IMR-90 (cell line): Measurements from ENCODE around the gene AKT2.

Experiments used
- BHLHE40 ChIP-seq: fragments of 150-350 bp; IDR thresholded peaks from 2 replicates; pipeline ENCODE4 v1.6.1; 2016; ENCODE audit warnings: mild to moderate bottlenecking, low read depth, low read length
- MXI1 ChIP-seq: IDR thresholded peaks from 2 replicates; pipeline ENCODE4 v1.6.1; 2012; ENCODE audit warnings: low read depth, mild to moderate bottlenecking, low read length, moderate library complexity, borderline replicate concordance
- NFE2L2 ChIP-seq: fragments of 150-350 bp; IDR thresholded peaks from 2 replicates; pipeline ENCODE4 v1.6.1; 2016; ENCODE audit warnings: low read depth, mild to moderate bottlenecking, low read length
- POLR2A ChIP-seq: IDR thresholded peaks from 2 replicates; pipeline ENCODE4 v1.6.1; 2012; ENCODE audit warnings: mild to moderate bottlenecking, low read depth, low read length
- RCOR1 ChIP-seq: IDR thresholded peaks from 2 replicates; pipeline ENCODE4 v1.6.1; 2012; ENCODE audit warnings: mild to moderate bottlenecking, low read length, improper control_type of control experiment; ENCODE audit not compliant: insufficient replicate concordance
- TF ChIP-seq, protein P1 (sequence below): conservative IDR thresholded peaks from 2 replicates; pipeline ENCODE4 v1.5.1; 2012; ENCODE audit warnings: mild to moderate bottlenecking, low read depth, low read length, improper control_type of control experiment

- TF ChIP-seq, protein P1, sequence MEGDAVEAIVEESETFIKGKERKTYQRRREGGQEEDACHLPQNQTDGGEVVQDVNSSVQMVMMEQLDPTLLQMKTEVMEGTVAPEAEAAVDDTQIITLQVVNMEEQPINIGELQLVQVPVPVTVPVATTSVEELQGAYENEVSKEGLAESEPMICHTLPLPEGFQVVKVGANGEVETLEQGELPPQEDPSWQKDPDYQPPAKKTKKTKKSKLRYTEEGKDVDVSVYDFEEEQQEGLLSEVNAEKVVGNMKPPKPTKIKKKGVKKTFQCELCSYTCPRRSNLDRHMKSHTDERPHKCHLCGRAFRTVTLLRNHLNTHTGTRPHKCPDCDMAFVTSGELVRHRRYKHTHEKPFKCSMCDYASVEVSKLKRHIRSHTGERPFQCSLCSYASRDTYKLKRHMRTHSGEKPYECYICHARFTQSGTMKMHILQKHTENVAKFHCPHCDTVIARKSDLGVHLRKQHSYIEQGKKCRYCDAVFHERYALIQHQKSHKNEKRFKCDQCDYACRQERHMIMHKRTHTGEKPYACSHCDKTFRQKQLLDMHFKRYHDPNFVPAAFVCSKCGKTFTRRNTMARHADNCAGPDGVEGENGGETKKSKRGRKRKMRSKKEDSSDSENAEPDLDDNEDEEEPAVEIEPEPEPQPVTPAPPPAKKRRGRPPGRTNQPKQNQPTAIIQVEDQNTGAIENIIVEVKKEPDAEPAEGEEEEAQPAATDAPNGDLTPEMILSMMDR: no peak
- TF ChIP-seq POLR2A (no peak), BHLHE40 (no peak), NFE2L2 (no peak), RCOR1 (no peak), MXI1 (no peak)
Measured at GRCh38 chr19:40204381-40204780, 80.8 kb downstream of the AKT2 start.
